ENCODE measurements around the gene LRRC15.

The LRRC15 gene

GRCh38 chr3:194330579-194330978 is 39.0 kb downstream of the LRRC15 start:
- no peak for DNase-seq

GRCh38 chr3:194330160-194330559 is 39.4 kb downstream of the LRRC15 start:
- DNase-seq = no peak

- no peak for DNase-seq
These were observed 40.0 kb downstream of the LRRC15 start for GRCh38 chr3:194329583-194329965.

- DNase-seq = no peak
These were observed 40.5 kb downstream of the LRRC15 start for GRCh38 chr3:194328942-194329582.

GRCh38 chr3:194328053-194328657 is 41.4 kb downstream of the LRRC15 start:
- no peak for DNase-seq

- no peak for DNase-seq
These were observed 42.1 kb downstream of the LRRC15 start for GRCh38 chr3:194327218-194328052.

GRCh38 chr3:194326968-194327217 is 42.6 kb downstream of the LRRC15 start:
- no peak for DNase-seq

GRCh38 chr3:194326192-194326967 is 43.2 kb downstream of the LRRC15 start:
- DNase-seq = no peak

GRCh38 chr3:194325424-194326153 is 44.0 kb downstream of the LRRC15 start:
- no peak for DNase-seq

- no peak for DNase-seq
These were observed 44.7 kb downstream of the LRRC15 start for GRCh38 chr3:194324823-194325327.

GRCh38 chr3:194323785-194324735 is 45.5 kb downstream of the LRRC15 start:
- DNase-seq = no peak

- DNase-seq = no peak
These were observed 46.8 kb downstream of the LRRC15 start for GRCh38 chr3:194322678-194323211.

GRCh38 chr3:194321693-194322640 is 47.6 kb downstream of the LRRC15 start:
- DNase-seq = peak in 1 of 3 experiments; percentile 27

GRCh38 chr3:194320744-194321243 is 48.7 kb downstream of the LRRC15 start:
- no peak for DNase-seq

- no peak for DNase-seq
These were observed 49.4 kb downstream of the LRRC15 start for GRCh38 chr3:194320100-194320499.

GRCh38 chr3:194318511-194319161 is 50.9 kb downstream of the LRRC15 start:
- DNase-seq = no peak

- DNase-seq = peak in 1 of 3 experiments; percentile 17
These were observed 52.6 kb downstream of the LRRC15 start for GRCh38 chr3:194316918-194317317.

- DNase-seq = no peak
These were observed 53.6 kb downstream of the LRRC15 start for GRCh38 chr3:194315965-194316361.

Measured in NCI-H1417 (cell line).